ENCODE data around the gene SUSD4.

GRCh38 chr1:223231581-223231980, 132.4 kb downstream of the SUSD4 start:
- no peak for TF ChIP-seq POLR2A (IDR thresholded peaks at IDR 0.05)
- TF ChIP-seq CTCF (IDR thresholded peaks at IDR 0.05) = no peak

Data from uterus (tissue), 2 donors.